Uterus (tissue), 2 donors: ENCODE measurements around the gene GTSE1.

Experiments
- CTCF ChIP-seq, 4 experiments: fragments of 200-600 bp in 2 of 4; fragments of 450-650 bp in 2 of 4; sonication (generic) in 2 of 4; IDR thresholded peaks; one replicate each; pipeline ENCODE4 v1.5.1; 2016 to 2019; ENCODE audit warnings: antibody characterized with exemption in 4 of 4, mild to moderate bottlenecking in 2 of 4, moderate library complexity in 1 of 4
- POLR2A ChIP-seq, 2 donors: fragments of 450-650 bp; IDR thresholded peaks; one replicate each; pipeline ENCODE4 v1.6.1; 2016; ENCODE audit warnings: antibody characterized with exemption in 2 of 2, mild to moderate bottlenecking in 1 of 2, moderate library complexity in 1 of 2

GRCh38 chr22:46378426-46379065 is 81.9 kb downstream of the GTSE1 start:
- TF ChIP-seq POLR2A (IDR thresholded peaks at IDR 0.05) (no peak), CTCF (IDR thresholded peaks at IDR 0.05) (no peak)
